Tibial artery (tissue), 4 donors: ENCODE measurements around the gene EME1.

Source experiments
- DNase-seq, 2 donors: peaks; one replicate each; pipeline ENCODE4 v3.0.0-alpha.2; 2019
- H3K27ac ChIP-seq, 2 donors: fragments of 200-600 bp; sonication (generic) in 1 of 2; 1 replicate in 1 of 2; 2 replicates in 1 of 2; pipeline ENCODE4 v1.5.1; 2018 to 2019; ENCODE audit warnings: mild to moderate bottlenecking in 1 of 2
- H3K27me3 ChIP-seq, 2 donors: fragments of 200-600 bp; sonication (generic) in 1 of 2; one replicate each; pipeline versions ENCODE4 v1.5.1 to v1.6.0; 2016 to 2019
- H3K36me3 ChIP-seq, 3 donors: fragments of 200-600 bp; sonication (generic) in 2 of 3; one replicate each; pipeline ENCODE4 v1.5.1; 2016 to 2019; ENCODE audit warnings: mild to moderate bottlenecking in 2 of 3
- H3K4me1 ChIP-seq, 4 donors: fragments of 200-600 bp; sonication (generic) in 2 of 4; 1 replicate in 3 of 4; 2 replicates in 1 of 4; pipeline ENCODE4 v1.5.1; 2016 to 2019
- H3K4me3 ChIP-seq, 2 donors: fragments of 200-600 bp; sonication (generic) in 1 of 2; 1 replicate in 1 of 2; 2 replicates in 1 of 2; pipeline ENCODE4 v1.5.1; 2018 to 2019; ENCODE audit warnings: mild to moderate bottlenecking in 2 of 2
- H3K9me3 ChIP-seq, 3 donors: fragments of 200-600 bp; sonication (generic) in 1 of 3; one replicate each; pipeline ENCODE4 v1.5.1; 2016 to 2019
- intact Hi-C: fragments of 100-400 bp; cut with DNase I; formaldehyde crosslinking; loops from one replicate; pipeline ENCODE4 v1.15.0; 2023; ENCODE audit warnings: low total_unique reads
- TF ChIP-seq, protein P1 (sequence below), 2 experiments: fragments of 200-600 bp in 1 of 2; fragments of 450-650 bp in 1 of 2; IDR thresholded peaks; one replicate each; pipeline ENCODE4 v1.5.1; 2017 to 2019; ENCODE audit warnings: antibody characterized with exemption in 2 of 2, mild to moderate bottlenecking in 1 of 2, moderate library complexity in 1 of 2

EME1 gene

DNA sequence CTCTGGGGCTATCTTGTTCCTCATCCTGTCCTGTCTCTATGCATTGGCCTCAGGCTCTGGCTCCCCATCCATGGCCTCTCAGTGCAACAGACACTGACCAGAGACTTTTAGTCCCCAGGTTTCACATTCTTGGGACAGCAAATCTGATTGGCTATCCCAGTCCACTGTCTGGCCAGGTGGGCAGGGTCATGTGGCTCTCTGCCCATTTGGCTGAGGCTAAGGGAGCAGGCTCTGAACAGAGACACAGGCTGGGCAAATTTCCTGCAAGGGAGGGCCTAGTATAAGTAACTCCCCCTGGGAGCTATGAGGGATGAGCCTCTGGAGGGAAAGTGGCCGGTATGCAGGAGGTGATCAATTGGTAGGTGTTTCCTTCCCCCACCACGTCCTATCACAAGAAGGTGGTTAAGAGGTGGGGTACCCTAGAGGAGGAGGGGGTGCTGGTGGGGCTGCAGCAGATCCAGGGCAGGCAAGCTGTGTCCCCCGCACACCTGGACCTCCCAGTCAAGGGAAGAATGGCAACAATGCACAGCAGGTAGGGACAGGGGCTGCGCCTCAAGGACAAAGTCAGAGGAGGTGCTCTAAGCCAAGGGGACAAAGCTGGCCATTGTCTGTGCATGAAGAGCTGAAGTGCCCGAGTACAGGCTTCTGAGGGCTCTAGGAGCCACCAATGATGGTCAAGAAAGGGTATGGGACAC lies 13.9 kb upstream of the EME1 start:
- Histone ChIP-seq H3K4me3 (no peak overlapping the region), H3K4me1 (peaks cover 0 to 8% (median 3%) of the 10 kb centered on the region in 4 donors), H3K27ac (no peak overlapping the region), H3K36me3 (peaks cover 29 to 74% (median 57%) of the 10 kb centered on the region in 3 donors), H3K27me3 (no peaks in the 10 kb centered on the region), H3K9me3 (no peaks in the 10 kb centered on the region)
- intact Hi-C loops = no loop called here
- DNase-seq = peak in 1 of 2 donors; percentile 45
- TF ChIP-seq, protein P1, sequence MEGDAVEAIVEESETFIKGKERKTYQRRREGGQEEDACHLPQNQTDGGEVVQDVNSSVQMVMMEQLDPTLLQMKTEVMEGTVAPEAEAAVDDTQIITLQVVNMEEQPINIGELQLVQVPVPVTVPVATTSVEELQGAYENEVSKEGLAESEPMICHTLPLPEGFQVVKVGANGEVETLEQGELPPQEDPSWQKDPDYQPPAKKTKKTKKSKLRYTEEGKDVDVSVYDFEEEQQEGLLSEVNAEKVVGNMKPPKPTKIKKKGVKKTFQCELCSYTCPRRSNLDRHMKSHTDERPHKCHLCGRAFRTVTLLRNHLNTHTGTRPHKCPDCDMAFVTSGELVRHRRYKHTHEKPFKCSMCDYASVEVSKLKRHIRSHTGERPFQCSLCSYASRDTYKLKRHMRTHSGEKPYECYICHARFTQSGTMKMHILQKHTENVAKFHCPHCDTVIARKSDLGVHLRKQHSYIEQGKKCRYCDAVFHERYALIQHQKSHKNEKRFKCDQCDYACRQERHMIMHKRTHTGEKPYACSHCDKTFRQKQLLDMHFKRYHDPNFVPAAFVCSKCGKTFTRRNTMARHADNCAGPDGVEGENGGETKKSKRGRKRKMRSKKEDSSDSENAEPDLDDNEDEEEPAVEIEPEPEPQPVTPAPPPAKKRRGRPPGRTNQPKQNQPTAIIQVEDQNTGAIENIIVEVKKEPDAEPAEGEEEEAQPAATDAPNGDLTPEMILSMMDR (IDR thresholded peaks at IDR 0.05) = no peak

DNA sequence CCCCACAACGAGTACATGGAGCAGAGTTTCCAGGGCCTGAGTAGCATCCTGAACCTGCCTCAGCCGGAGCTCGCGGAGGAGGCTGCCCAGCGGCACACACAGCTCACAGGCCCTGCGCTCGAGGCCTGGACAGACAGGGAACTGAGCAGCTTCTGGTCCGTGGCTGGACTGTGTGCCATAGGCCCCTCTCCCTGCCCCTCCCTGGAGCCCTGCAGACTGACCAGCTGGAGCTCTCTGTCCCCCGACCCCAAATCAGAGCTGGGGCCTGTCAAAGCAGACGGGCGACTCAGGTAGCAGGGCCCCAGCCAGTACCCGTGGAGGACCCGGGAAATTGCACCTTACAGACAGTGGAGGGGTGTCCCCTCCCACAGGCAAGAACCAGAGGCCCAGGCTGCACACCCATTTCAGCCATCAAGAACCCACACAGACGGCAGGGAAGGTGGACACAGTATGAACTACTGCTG lies 13.0 kb upstream of the EME1 start:
- TF ChIP-seq, protein P1 (IDR thresholded peaks at IDR 0.05) = no peak
- intact Hi-C loops = loop anchor here (10.0 kb wide), 1 partner anchor 115 kb away; the partner anchor contains the start of gene RSAD1
- Histone ChIP-seq H3K27me3 (no peaks in the 10 kb centered on the region), H3K4me3 (no peak overlapping the region), H3K27ac (no peak overlapping the region), H3K36me3 (peaks cover 29 to 74% (median 48%) of the 10 kb centered on the region in 3 donors), H3K4me1 (peaks cover 0 to 8% (median 3%) of the 10 kb centered on the region in 4 donors), H3K9me3 (no peaks in the 10 kb centered on the region)
- DNase-seq = no peak

DNA sequence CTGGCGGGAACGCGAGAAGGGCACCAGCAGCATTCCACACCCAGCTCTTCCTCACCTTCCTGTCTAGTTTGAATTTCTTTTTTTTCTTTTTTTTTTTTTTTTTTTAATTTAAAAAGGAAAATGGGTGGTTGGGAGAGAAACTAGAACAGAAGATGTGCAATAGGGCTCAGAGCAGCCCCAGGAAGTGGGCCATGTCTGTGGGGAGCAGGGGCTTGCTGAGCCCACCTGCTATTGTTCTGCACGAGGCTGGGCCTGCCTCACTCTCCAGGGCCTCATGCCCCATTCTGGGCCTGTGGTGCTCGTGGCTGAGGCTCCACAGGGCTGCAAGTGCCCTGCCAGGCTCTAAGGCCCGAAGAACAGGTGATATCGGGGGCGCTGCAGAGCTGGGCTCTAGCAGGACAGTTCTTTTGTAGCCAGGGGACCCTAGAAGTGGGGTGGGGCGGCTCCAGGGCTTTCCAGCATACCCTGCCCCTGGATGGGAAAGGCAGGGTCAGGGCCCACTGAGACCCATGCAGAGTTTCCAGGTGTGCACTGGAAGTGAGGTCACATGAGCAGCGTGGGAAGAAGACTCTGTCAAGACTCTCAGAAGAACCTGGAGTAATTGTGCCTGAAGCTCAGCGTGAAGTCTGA lies 12.4 kb upstream of the EME1 start:
- H3K27ac ChIP-seq = no peak overlapping the region
- H3K4me1 ChIP-seq = peaks cover 0 to 8% (median 3%) of the 10 kb centered on the region in 4 donors
- H3K27me3 ChIP-seq = no peaks in the 10 kb centered on the region
- TF ChIP-seq, protein P1 (IDR thresholded peaks at IDR 0.05) = no peak
- H3K9me3 ChIP-seq = no peaks in the 10 kb centered on the region
- no peak overlapping the region for H3K4me3 ChIP-seq
- peaks cover 25 to 74% (median 43%) of the 10 kb centered on the region in 3 donors for H3K36me3 ChIP-seq
- DNase-seq = no peak
- intact Hi-C loops = loop anchor here (10.0 kb wide), 1 partner anchor 114 kb away; the partner anchor contains the start of gene RSAD1

DNA sequence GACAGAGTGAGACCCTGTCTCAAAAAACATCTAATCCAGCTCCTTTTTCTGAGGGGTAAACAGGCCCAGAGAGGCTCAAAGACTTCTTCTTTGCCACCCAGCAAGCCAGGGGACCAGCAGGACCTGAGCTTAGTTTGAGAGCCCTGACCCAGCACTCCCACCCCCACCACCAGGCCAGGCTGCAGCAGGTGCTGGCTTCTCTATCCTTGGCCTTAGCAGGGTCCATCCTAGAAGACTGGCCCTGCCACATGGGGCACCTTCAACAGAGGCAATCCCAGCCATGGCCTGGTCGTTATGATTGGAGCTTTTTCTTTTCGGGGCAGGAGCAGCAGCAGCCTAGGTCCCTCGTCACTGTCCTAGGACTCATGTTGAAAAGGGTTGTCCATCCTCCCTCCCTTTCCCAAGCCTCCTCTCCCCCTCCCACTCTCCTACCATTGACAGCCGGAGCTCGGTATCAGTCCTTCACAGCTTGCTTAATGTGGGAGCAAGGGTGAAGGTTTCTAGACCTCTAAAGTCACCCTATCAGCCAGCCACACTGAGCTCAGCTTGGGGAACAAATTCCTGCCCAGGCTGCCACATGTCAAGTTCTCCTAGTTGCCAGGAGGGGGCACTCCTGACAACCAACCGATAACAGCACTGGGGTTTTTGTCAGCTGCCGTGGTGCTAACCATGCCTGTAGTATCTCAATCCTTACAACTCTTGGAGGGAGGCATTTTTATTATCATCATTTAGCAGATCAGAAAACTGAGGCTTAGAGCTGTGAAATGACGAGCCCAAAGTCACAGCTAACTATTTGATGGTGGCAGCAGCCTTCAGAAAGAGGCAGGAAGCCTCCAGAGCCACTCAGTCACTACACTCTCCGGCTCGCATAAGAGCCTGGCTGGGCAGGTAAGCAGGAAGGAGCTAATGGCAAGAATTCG lies 11.2 kb upstream of the EME1 start:
- Histone ChIP-seq H3K4me1 (peaks cover 0 to 8% (median 3%) of the 10 kb centered on the region in 4 donors), H3K4me3 (no peak overlapping the region), H3K9me3 (no peaks in the 10 kb centered on the region), H3K27ac (peak overlapping the region in 1 of 2 donors; percentile 41), H3K27me3 (no peaks in the 10 kb centered on the region), H3K36me3 (peaks cover 13 to 74% (median 43%) of the 10 kb centered on the region in 3 donors)
- DNase-seq = peak in 1 of 2 donors; percentile 55
- TF ChIP-seq, protein P1 (IDR thresholded peaks at IDR 0.05) = peak; percentile 56 to 63
- intact Hi-C loops = loop anchor here (10.0 kb wide), 1 partner anchor 113 kb away; the partner anchor contains the start of gene RSAD1

DNA sequence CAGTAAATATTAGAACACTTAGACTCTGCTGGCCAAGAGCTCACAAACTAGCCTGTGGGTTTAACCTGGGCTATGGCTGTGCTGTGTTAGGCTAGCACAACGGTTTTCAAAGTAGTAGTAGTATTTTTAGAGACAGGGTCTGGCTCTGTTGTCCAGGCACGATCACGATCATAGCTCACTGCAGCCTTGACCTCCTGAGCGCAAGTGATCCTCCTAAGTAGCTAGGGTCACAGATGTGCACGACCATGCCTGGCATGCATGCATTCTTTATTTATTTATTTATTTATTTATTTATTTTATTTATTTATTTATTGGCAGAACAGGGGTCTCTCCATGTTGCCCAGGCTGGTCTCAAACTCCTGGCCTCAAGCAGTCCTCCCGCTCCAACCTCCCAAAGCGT lies 10.4 kb upstream of the EME1 start:
- peaks cover 0 to 8% (median 3%) of the 10 kb centered on the region in 4 donors for H3K4me1 ChIP-seq
- TF ChIP-seq, protein P1 (IDR thresholded peaks at IDR 0.05) = no peak
- H3K27me3 ChIP-seq = no peaks in the 10 kb centered on the region
- H3K27ac ChIP-seq = no peak overlapping the region
- no peak overlapping the region for H3K4me3 ChIP-seq
- intact Hi-C loops = loop anchor here (10.0 kb wide), 1 partner anchor 112 kb away; the partner anchor contains the start of gene RSAD1
- H3K36me3 ChIP-seq = peaks cover 14 to 74% (median 44%) of the 10 kb centered on the region in 3 donors
- H3K9me3 ChIP-seq = no peaks in the 10 kb centered on the region
- DNase-seq = peak in 1 of 2 donors; percentile 27
